NCI-H2227 (cell line): ENCODE data around the gene MMP23B.

ENCODE experiments used
- DNase-seq: peaks from one replicate; lab custom pipeline; 2025; ENCODE audit not compliant: unreplicated experiment; lab: John Stamatoyannopoulos, UW

Gene MMP23B

DNA sequence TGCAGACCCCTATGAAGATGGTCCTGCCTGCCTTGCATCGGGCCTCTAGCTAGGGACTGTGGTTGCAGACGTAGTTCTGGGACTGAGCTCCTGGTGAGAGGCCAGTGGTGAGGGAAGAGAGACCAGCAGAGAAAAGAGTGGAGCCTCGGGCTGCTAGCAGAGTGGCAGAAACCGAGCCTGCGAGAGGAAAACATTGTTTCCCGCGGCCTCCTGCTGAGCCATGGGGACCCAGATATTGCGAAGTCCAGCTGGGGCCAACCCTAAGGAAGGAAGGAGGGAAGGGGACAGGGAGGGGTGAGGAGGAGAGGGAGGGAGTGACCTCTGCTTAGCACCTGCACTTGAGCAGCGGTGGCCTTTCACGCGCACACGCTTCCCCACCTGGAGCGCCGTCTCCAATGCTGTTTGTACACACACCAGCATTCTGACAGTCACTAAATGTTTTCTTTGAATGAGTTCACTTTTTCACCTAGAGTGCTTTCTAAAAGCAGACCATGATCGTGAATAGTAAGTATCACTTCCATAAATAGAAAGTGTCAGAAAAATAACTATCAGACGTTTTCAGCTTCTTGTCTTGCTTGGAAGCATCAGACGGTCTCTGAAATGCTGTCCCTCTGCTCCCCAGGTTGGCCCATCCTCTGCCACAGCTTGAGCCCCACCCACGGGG lies 29.5 kb upstream of the MMP23B start:
- DNase-seq, result no peak

DNA sequence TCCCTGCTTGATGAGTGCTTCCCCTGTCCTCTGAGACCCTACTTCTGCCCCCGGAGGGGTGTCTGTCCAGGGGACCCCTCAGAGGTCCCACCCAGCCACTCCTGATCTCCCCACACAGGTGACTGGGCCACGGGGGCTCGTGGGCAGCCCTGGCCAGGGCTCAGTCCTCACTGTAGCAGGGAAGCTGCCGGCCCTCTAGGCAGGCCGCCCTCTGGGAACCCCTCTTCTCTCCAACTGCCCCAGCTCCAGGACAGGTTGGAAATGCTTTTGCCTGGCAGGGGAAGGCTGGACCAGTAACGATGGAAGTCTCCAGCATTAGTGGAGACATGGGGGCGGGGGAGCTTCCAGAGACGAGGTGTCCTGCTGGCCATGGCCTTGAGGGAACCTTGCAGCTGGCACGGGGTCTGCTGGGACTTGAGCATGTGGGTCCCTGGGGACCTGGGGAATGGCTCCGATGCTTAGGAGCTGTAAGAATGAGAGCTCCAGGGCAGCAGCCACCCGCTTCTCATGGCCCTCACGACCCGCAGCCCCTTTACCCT lies 28.9 kb upstream of the MMP23B start:
- DNase-seq, result no peak

DNA sequence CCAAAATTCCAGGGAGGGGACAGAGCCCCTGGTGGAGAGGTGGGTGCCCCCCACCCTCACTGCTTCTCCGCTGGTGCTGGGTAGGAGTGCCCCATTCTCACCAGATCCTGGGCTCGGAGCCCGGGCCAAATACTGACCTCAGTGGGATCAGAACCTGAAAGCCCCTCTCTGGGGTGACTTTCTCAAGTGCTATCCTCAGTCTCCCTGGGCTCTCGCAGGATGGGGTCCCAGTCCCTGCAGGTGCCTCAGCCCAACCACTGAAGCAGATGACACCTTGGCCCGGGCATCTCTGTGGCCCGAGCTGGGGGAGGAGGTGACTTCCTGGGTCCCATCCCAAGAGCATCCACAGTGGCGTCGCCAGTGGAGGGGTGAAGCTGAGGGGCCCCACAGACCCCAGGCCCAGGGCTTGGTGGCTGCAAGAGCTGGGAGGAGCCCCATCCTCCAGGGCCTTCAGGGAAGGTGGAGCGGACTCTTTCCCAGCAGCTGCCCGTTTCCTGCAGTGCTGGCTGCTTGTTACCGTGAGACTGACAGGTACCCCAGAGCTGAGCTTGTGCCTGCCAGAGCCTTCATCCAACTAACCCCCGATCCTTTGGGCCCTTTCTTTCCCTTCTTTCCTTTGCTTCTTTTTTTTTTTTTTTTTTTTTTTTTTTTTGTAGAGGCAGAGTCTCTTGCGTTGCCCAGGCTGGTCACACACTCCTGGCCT lies 28.2 kb upstream of the MMP23B start:
- DNase-seq, result no peak

- no peak for DNase-seq
Measured at GRCh38 chr1:1604374-1605033, 27.5 kb upstream of the MMP23B start.

DNA sequence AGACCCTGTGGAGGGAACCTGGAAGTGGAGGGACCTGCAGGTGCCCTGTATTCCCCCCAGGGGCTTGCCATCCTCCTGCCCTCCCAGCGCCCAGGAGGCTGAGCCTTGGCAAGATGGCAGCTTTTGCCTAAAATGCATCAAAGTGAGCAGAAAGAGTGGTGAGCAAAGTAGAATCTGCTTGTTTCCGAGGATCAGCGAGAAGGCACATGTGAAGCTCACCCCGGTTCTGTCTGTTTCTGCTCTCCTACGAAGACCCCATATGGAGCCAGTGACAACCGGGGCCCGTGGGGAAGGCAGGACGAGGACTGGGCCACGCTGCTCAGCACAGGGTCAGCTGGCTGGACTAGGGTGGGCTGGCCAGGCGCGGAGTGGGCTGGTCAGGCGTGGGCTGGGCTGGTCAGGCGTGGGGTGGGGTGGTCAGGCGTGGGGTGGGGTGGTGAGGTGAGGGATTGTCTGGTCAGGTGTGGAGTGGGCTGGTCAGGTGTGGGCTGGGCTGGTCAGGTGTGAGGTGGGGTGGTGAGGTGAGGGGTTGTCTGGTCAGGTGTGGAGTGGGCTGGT lies 26.9 kb upstream of the MMP23B start:
- no peak for DNase-seq

DNA sequence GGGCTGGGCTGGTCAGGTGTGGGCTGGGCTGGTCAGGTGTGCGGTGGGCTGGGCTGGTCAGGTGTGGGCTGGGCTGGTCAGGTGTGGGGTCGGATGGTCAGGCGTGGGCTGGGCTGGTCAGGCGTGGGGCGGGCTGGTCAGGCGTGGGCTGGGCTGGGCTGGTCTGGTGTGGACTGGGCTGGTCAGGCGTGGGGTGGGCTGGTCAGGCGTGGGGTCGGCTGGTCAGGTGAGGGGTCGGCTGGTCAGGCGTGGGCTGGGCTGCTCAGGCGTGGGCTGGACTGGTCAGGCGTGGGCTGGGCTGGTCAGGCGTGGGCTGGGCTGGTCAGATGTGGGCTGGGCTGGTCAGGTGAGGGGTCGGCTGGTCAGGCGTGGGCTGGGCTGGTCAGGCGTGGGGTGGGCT lies 26.2 kb upstream of the MMP23B start:
- no peak for DNase-seq

DNA sequence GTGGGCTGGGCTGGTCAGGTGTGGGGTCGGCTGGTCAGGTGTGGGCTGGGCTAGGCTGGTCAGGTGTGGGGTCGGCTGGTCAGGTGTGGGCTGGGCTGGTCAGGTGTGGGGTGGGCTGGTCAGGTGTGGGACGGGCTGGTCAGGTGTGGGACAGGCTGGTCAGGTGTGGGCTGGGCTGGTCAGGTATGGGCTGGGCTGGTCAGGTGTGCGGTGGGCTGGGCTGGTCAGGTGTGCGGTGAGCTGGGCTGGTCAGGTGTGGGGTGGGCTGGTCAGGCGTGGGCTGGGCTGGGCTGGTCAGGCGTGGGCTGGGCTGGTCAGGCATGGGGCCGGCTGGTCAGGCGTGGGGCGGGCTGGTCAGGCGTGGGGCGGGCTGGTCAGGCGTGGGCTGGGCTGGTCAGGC lies 25.7 kb upstream of the MMP23B start:
- no peak for DNase-seq

DNA sequence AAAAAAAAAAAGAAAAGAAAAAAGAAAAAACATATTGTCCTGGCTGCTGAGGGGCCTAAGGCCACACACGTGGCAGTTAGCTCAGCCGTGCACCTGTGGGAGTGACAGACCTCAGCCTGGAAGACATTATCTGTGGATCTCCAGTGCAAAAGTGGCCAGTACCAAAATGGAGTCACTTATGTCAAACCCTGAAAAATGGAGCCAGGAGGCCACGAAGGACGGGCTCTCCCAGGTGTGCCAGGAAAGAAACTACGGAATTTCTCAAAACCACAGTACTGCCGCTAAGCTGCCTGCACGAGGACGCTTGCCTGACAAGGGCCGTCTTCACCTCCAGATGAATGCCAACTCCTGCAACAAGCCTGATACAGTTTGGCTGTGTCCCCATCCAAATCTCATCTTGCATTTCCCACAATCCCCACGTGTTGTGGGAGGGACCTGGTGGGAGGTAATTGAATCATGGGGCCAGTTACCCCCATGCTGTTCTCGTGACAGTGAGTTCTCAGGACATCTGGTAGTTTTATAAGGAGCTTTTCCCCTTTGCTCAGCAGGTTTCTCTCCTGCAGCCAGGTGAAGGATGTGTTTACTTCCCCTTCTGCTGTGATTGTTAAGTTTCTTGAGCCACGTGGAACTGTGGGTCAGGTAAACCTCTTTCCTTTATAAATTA lies 22.0 kb upstream of the MMP23B start:
- DNase-seq, result no peak

DNA sequence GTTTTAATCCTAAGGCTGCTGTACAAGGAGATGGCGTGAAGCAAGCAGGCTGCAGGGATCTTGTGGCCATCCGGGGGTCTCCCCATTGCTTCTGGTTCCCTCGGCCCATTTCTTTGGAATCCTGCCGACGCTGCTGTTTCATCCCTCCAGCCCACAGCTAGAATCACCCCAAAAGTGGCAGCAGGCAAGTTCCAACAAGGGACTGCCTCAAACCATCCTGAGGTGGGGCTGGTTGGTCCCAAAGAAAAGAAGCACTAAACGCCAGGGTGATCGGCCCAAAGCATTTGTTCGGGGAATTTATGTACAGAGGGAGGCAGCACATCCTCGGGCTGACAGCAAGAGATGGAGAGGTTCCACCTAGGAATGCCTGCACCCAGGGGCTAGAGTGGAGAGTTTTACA lies 21.2 kb upstream of the MMP23B start:
- no peak for DNase-seq

- DNase-seq, result no peak
Measured at GRCh38 chr1:1612104-1612400, 19.9 kb upstream of the MMP23B start.

DNA sequence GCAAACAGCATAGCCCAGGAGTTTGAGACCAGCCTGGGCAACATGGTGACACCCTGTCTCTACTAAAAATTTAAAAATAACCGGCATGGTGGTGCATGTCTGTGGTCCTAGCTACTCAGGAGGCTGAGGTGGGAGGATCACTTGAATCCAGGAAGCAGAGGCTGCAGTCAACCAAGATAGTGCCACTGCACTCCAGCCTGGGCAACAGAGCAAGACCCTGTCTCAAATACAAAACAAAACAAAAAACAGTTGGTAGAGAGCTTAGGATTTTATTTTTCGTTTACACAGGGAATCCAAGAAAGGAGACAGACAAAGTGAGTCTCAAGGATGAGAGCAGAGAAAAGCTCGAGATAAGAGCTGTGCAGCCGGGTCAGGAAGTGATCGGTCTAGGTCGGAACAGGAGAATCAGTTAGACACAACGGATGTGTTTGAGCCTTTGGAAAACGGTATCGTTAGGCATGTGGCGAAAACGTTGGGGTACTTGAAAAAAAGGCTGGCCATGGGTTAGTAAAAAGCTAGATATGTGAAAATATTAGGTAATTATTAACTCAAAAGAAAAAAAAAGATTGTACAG lies 18.4 kb upstream of the MMP23B start:
- DNase-seq, result no peak

GRCh38 chr1:1614204-1614953 lies 17.6 kb upstream of the MMP23B start:
- peak; percentile 50 for DNase-seq

DNA sequence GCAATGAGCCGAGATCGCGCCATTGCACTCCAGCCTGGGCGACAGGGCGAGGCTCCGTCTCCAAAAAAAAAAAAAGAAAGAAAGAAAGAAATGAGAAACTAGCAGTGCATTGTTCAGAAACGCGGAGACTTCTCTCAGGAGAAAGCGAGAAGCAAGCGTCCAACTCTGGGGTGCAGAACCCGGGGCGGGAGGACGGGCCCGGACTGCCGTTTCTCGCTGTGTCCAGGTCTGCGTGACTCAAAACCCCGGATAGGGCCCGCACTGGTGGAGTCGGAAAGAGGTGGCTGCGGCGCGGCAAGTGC lies 17.1 kb upstream of the MMP23B start:
- DNase-seq, result no peak

DNA sequence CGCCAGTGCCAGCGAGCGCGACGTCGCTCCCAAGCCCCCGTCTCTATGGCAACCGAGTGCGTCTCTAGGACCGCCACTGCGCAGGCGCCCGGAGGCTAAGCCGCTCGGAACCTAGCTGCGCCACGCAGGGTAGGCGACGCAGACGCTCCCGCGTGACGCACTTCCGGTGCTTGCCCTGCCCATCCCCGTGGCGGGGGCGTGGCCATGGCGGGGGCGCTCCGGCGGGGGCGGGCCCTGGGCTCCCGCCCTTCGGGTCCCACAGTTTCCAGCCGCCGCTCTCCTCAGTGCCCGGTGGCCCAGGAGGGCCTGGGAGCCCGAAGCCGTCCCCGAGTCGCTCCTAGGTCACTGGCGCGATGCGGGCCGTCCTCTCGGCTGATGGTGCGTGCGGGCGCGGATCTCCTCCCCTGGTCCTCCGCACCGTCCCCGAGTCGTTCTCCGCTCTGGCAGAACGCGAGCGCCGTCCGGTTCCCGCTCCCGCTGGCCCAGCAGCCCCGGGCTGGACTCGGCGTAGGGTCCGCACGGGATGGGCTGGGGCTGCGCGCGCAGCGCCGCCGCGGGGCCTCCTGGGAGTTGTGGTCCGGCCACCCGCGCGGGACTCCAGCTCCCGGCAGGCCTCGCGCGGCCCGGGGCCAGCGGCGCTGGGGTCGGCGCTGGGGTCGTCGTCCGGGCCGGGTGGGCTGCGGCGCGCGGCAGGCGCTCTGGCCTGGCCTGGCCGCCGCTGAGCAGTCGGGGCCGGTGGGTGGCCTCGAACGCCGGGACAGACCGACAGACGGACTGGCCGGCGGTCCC lies 16.5 kb upstream of the MMP23B start, which contains the start of gene MIB2:
TSS of gene MIB2 (plus strand) at position 245 of the 789 bp plus-strand sequence. CDS start 7,953 bp downstream, outside the sequence.
- peak; percentile 99 for DNase-seq

DNA sequence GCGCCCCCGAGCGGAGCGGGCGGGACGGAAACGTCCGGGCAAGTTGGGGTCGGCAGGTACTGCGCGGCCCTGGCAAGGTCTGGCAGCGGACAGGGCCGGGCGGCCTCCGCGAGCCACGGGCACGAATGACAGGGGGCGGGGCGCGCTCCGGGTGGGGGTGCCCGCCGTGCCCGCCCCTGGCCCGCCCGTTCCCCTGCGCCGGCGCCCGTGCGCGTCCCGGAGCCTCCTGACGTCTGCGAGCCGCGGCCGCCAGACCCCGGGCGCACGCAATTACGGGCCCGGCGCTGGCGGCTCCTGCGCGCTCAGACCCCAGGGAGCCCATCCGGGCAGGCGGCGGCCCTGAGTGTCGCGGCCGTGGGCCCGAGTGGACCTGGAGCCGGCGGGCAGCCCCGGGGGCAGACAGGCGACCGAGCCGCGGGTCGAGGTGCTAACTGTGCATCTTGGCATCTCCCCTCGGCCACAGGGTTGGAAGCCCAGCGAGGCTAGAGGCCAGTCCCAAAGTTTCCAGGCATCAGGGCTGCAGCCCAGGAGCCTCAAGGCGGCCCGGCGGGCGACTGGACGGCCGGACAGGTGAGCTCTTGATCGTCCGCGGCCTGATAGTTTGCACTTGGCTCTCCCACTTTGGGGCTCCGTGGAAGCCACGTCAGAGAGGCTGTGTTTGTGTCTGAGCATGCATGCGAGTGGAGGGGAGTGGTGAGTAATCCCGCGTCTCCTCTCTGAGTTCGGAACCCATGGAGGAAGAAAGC lies 15.8 kb upstream of the MMP23B start:
- DNase-seq, result peak; percentile 64

DNA sequence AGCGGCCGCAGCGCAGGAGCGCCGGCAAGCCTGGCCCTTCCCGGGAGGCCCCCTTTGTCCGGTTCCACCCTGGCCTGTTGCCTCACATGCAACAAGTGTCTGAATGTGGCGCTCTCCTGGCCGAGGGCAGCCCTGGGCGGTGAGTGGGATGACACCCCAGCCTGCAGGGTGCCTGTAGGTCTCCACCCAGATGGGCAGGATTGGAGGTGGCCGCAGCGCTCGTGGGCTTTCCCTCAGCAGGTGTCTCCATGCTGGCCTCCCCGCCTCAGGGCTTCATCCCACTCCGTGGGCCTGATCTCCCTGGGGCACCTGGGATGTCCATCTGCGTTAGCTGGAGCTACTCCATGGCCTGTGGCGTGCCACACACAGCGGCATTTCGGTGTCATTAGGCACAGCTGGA lies 15.1 kb upstream of the MMP23B start:
- no peak for DNase-seq

- no peak for DNase-seq
Measured at GRCh38 chr1:1617516-1617915, 14.5 kb upstream of the MMP23B start.

DNA sequence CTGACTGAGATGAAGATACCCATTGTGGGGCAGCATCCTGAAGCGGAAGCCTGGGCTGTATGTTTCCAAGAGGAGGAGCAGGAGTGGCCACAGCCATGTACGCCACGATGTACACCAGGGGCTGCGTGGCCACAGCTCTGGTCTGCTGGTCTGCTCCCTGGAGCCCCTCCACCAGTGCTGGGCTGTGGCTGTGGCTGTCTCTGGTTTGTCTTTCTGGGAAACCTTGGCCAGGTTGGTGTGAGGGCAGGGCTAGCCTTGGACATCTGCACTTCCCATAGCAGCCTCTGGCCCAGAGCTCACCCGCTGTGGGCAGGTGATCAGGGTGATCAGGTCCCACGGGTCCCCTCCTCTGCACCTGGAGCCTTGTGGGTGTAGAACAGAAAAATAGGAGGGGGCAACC lies 14.0 kb upstream of the MMP23B start:
- no peak for DNase-seq
